NCI-H748 treated with DMSO at 0.1 percent for 48 hours (cell line): ENCODE measurements around the gene TMEM107.
A peak's percentile ranks its signal among the peaks of the same experiment; 100 is the strongest.

Source experiments
- DNase-seq: peaks from one replicate; lab custom pipeline; 2025; lab: John Stamatoyannopoulos, UW

The TMEM107 gene

DNA sequence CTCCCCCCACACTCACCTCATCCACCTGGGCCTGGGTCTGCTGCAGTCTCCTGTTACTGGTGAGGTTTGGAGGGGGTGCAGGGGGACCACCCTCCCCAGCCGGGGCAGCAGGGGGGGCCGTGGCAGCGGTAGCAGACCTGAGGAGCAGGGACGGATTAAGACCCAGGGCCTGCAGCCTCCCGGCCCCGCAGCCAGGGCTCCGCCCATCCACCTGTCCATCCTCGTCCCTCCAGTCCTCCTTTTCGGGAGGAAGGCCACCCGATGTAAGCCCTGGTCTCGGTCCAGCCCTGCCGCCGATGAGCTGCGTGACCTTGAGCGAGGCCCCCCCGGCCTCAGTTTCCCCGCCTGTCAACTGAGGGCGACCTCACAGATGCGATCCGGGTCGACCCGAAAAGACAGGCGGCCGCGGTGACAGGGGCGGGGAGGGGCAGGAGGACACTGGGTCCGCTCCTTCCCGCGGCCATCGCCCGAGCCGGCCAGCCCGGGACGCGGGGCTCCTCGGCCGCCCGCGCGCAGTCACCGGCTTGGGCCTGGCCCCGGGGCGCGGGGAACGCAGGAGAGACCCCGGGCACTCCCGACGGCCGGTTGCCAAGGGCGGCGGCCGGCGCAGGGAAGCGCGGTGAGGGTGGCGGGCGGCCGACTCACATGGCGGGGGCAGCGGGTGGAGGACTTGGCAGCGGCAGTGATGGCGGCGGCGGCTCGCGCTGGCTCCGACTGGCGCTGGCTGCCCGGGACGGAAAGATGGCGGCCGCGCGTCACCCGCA lies 13.8 kb downstream of the TMEM107 start, which contains the start of gene VAMP2:
VAMP2 (minus strand) TSS at position 716 of the 764 bp plus-strand sequence; CDS start at position 647, 69 bp downstream.
- DNase-seq = no peak

DNA sequence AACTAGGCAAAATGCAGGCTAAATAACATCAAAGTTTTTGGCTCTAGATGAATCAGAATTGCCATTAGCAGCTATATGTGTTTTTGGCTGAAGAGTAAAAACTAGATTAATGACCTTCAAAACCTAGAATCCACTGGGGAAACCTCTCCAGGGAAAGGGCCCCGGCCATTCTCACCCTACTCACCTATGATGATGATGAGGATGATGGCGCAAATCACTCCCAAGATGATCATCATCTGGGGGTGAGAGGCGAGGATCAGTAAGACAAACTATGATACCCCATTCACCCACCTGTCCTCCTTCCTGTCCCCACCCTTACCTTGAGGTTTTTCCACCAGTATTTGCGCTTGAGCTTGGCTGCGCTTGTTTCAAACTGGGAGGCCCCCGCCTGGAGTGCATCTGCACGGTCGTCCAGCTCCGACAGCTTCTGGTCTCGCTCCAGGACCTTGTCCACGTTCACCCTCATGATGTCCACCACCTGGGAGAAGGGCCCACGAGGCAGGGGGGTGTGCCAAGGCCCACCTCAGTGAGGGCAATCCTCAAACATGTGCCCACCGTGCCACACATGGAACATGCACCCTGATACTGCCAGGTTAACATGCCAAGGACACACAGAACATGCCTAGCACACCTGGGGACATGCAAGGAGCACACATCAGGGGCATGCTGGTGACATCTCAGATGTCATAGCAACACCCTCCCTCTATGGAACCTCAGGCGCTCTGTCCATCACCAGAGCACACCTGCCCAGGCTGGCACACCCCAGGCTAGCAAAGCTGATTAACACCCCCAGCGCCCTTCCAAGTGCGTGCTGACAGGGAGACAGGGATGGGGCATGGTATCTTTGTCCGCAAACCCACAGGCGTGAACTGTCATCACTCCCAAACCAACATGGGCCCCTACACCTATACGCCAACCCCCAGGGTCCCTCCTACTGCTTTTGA lies 14.6 kb downstream of the TMEM107 start:
- no peak for DNase-seq

DNA sequence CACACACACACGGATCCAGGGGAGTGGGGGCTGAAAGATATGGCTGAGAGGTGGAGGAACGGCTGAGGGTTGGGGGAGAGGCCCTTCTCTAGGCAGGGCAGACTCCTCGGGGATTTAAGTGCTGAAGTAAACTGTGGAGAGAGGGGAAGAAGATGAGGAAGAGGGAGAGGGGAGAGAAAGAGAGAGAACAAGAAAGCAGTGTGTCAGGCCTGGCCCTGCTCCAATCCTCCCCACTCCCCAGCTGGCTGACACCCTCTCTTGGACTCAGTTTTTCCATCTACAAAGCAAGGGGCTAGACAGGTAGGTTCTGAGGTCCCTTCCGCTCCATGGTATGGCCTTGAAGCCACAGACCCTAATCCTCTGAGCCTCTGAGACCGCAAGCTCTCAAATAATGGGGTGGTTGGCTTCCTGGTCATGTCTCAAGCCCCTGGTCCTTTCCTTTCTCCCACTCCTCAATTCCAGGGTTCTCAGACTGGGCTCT lies 15.4 kb downstream of the TMEM107 start:
- no peak for DNase-seq

GRCh38 chr17:8160224-8160577 lies 16.0 kb downstream of the TMEM107 start:
- no peak for DNase-seq

- no peak for DNase-seq
These were observed 16.5 kb downstream of the TMEM107 start for GRCh38 chr17:8159459-8160223.

DNA sequence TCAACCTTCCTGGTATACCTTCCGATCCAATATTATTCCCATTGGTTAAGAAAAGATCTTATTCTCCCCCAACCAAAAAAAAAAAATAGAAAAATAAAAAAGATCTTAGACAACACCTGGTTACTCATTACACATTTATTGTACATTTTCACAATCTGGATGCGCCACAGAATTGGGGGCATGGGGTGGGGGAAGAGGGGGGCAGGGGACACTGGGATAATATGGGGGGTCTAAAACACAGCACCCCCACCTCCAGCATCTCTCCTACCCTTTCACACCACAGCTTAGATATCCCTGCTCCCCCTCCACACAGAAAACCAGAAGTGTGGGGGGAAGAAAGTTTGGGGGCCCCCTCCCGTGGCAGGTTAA lies 17.2 kb downstream of the TMEM107 start:
- DNase-seq = no peak

DNA sequence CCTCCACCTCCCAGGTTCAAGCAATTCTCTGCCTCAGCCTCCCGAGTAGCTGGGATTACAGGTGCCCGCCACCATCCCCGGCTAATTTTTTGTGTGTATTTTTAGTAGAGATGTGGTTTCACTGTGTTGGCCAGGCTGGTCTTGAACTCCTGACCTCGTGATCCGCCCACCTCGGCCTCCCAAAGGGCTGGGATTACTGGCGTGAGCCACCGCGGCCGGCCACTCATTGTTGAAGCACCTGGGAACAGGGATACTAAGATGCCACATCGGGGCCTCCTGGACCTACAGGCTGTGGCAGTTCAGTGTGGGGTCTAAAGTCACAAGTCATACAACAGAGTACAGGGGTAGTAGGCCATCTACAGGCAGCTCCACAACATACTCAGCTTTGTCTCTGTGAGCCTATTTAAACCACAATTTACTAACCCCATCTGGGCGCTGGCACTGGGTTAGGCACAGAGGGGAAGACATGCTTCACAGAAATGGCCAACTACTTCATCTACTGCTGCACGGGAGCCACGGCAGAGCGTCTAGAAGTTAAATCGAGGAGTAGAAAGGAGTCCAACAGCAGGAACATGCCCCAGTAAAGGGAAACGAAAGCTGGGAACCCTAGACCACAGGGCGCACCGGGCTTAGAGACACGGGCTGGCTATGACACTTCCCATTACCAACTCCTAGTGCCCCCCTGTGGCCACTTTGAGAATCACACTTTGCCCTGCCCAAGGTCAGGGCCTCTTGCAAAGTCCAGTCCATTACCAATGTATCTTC lies 17.7 kb downstream of the TMEM107 start:
- DNase-seq = peak; percentile 90

- DNase-seq = peak; percentile 100
These were observed 19.8 kb downstream of the TMEM107 start for GRCh38 chr17:8156246-8156992.

DNA sequence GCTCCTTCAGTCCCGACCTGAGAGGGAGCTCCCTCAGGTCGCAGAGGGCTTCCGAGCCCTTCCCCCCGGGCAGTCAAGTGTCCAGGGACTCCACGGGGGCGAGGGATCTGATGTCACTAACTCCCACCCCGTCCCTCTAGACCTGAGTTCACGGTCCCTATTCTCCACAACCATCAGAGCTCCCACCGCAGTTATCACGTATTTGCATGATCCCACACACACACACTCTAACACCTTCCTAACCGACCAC lies 20.3 kb downstream of the TMEM107 start:
- DNase-seq = no peak

DNA sequence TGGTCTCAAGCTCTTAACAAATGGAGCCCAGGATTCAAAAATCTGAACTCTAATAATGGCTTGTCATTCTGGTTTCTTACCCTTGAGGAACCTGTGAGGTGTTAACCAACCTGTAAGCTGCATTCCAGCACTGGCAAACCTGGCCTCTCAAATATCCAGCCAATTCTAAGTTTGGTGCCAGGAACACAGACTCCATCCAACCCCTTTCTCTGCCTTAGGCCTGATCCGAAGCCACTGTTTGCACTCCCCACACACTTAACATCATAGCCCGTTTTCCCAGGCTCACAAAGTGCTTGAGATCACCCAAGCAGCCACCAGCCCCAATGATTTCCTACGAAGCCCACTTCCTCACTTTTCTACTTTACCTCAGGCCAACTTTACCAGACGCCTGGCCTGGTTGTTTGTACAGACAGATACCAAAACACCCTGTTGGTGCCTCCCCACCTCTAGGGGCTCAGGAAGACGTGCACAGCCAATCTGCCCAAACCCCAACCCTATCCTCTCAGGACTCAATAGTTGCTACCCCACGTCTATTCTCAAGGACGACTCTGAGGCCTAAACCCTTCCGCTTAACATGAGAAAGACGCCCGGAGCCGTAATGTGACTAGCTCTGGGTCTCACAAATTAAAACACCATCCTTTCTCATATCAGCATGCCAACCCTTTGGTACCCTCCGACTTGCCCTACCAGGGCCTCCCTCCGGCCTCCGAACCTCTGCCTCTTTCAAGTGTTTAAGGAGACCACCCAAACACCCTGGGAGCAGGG lies 20.8 kb downstream of the TMEM107 start:
- no peak for DNase-seq

DNA sequence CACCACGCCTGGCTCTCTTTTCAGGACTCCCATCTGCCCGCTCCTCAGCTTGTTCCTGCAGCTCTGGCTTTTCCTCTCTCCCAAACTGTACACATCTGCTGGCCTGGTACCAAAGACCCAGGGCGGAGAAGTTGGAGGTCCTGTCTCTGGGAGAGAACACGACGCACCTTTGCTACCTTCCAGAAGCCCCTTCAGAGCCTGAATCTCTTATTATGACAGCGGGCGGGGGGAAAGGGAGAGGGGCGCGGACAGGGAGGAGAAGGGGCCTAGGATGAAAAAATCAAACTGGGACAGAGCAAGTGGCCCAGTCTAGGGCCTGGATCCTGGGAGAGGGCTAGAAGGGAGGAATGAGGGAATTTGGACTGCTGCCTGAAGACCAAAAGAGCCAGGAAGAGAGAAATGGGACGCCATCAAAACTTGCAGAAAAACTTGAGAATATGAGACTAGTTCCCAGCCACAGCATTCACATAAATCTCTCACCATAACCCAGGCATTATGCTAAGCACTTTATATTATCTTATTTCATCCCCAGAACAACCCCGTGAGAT lies 21.5 kb downstream of the TMEM107 start:
- no peak for DNase-seq

DNA sequence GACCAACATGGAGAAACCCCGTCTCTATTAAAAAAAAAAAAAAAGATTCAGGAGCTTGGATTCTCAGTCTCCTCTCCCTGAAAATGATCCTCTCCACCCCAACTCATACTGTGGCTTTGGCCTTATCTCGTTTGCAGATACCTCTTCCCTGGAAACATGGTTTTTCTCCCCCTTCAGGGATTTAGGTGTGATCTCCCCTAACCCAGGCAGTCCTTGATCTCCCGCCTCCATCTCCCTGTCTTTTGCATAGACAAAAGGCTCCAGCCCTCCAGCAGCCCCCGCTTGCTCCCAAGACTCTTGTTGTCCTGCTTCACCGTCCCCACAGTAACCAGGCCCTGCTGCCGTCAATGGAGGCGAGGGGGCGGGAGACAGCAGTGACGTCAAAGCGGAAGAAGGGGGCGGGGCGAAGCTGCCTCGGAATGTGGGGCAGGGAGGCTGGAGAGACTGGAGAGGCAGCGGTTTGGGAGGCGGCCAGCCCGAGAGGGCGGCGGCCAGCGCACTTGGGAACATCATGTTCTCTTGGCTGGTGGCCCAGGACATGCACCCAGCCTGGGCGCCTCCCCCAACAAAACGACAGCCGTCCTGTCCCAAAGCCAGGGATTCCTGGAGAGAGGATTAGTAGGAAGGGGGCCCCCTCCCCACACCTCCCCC lies 22.1 kb downstream of the TMEM107 start:
- no peak for DNase-seq

GRCh38 chr17:8153525-8153956 lies 22.6 kb downstream of the TMEM107 start:
- DNase-seq = no peak

- no peak for DNase-seq
These were observed 23.1 kb downstream of the TMEM107 start for GRCh38 chr17:8153031-8153451.

- peak; percentile 94 for DNase-seq
These were observed 23.9 kb downstream of the TMEM107 start, which contains the start of gene PER1 for GRCh38 chr17:8152112-8152775. PER1 (minus strand) TSS chr17:8152404; CDS start chr17:8150706, 1,698 bp downstream.

GRCh38 chr17:8151641-8152111 lies 24.5 kb downstream of the TMEM107 start:
- DNase-seq = no peak

DNA sequence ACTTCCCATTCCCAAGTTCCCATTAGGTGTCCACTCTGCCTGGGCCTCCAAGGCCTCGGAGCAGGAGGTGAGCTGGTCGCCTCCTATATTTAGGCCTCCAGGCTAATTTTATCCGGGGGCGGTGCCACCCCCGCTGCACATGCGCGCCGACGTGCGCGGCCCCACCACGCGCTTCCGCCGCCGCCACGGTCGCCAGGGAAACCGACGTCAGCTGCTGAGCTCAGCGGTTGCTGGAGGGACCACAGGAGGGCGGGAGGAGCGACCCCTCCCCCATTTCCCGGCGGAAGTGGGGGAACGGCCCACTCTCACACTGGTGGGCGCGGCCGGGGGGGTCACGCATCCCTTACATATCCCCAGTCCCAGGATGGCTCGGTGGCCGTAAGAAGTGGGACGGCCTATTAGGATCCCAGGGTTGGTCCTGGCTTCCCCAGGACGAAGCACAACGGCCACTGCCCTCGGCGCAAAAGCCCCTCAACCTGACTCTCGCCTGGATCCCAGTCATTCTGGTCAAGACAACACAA lies 25.0 kb downstream of the TMEM107 start:
- DNase-seq = peak; percentile 86
